GM23248 (cell line): Measurements from ENCODE around the gene CLK1.

Experiments
- EZH2 ChIP-seq: fragments of 200-600 bp; sonication (generic); IDR thresholded peaks from 2 replicates; pipeline ENCODE4 v1.6.1; 2018; ENCODE audit warnings: antibody characterized with exemption, mild to moderate bottlenecking; ENCODE audit not compliant: insufficient read depth, poor library complexity, severe bottlenecking
- EZH2phosphoT487 ChIP-seq: fragments of 200-600 bp; sonication (generic); IDR thresholded peaks from 2 replicates; pipeline ENCODE4 v1.6.1; 2018; ENCODE audit warnings: antibody characterized with exemption, moderate library complexity, mild to moderate bottlenecking, low read depth; ENCODE audit not compliant: insufficient read depth

DNA sequence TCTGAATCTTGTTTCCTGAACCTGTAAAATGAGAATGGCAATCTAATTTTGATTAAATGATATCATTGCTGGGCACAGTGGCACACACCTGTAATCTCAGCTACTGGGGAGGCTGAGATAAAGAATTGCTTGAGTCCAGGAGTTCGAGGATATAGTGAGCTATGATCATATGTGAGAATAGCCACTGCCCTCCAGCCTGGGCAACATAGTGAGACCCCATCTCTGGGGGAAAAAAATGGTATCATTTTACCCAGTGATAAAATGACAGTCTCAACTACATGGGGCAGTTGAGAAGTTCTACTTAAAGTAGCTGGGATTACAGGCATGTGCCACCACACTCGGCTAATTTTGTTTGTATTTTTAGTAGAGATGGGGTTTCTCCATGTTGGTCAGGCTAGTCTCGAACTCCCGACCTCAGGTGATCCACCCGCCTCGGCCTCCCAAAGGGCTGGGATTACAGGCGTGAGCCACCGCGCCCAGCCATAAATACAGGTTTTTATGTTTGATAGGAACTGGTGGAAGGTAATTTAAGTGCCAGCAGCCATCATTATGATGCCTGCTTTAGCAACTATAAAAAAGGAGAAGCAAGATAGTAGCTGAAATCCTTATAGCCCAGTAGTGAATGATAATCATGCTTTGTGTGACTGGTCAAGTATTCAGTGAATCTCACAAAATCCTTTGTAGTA is 35.7 kb downstream of the CLK1 start:
- no peak for TF ChIP-seq EZH2
- no peak for TF ChIP-seq EZH2phosphoT487
